HEK293 (cell line): ENCODE measurements around the gene UBE2Q1.

ENCODE experiments used
- REST ChIP-seq: fragments of 450-650 bp; formaldehyde crosslinking; IDR thresholded peaks from 2 replicates; pipeline ENCODE4 v1.5.1; 2016; ENCODE audit warnings: missing biosample characterization, missing genetic modification characterization
- TCF7L2 ChIP-seq: IDR thresholded peaks from 2 replicates; pipeline ENCODE4 v1.6.1; 2011; ENCODE audit warnings: low read depth, mild to moderate bottlenecking, inconsistent platforms, low read length, moderate library complexity, borderline replicate concordance
- ZBTB8A ChIP-seq: fragments of 450-650 bp; formaldehyde crosslinking; IDR thresholded peaks from 2 replicates; pipeline ENCODE4 v1.5.1; 2016; ENCODE audit warnings: missing biosample characterization, missing genetic modification characterization
- ZNF394 ChIP-seq: fragments of 450-650 bp; formaldehyde crosslinking; IDR thresholded peaks from 2 replicates; pipeline ENCODE4 v1.5.1; 2016; ENCODE audit warnings: missing biosample characterization, missing genetic modification characterization, mild to moderate bottlenecking, moderate library complexity, borderline replicate concordance
- TF ChIP-seq, protein P1 (sequence below): fragments of 450-650 bp; formaldehyde crosslinking; IDR thresholded peaks from 2 replicates; pipeline ENCODE4 v1.5.1; 2016; ENCODE audit warnings: missing biosample characterization, missing genetic modification characterization

DNA sequence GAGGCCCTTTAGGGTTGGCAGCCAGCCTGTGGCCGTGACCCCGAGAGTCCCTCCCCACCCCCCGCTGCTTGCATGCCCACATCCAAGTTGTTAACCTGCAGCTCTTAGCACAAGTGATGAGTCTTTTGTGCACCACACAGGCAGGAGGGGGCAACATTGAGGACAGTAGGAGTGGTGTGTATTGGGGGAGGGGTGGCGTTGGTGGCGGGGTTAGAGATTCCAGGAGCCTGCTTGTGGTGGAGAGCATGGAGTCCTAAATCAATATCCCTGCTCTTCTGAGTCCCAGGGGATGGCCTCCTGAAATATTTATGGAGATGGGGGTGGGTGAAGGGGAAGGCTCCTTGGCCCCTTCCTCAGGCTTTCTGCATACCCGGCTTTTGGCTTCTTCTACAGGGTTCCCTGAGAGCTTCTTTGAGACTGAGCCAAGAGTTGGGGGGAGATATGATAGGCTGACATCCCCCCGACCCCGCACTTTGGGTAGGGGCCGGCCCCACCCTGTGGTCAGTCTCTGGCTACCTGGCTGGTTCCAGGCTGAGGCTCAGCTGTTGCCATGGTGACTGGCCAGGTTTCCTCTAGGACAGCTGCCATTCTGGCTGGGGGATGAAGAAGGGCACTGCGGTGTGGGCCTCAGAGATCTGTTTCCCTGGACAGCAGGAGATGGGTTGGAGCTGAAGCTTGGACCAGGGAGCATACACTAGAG, 14.2 kb upstream of the UBE2Q1 start:
- TF ChIP-seq, protein P1, sequence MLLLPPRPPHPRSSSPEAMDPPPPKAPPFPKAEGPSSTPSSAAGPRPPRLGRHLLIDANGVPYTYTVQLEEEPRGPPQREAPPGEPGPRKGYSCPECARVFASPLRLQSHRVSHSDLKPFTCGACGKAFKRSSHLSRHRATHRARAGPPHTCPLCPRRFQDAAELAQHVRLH, result no peak
- no peak for TF ChIP-seq ZBTB8A (tag by site-specific recombination)
- TF ChIP-seq REST, result no peak
- no peak for TF ChIP-seq ZNF394
- no peak for TF ChIP-seq TCF7L2
